ENCODE measurements around the gene JUP.

DNA sequence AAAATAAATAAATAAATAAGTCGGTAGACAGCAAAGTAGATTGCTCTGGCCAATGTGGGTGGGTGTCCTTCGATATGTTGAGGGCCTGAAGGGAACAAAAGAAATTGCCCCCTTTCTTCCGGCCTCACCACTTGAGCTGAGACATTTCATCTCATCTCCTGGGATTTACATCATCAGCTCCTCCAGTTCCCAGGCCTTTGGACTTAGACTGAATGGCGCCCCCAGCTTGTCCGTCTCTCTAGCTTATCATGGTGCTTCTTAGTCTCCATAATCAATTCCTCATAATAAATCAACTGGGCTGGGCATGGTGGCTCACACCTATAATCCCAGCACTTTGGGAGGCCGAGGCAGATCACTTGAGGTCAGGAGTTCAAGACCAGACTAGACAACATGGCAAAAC, 38.2 kb downstream of the JUP start:
- TF ChIP-seq TEAD4 (IDR thresholded peaks at IDR 0.05) (no peak), RAD21 (IDR thresholded peaks at IDR 0.05; ENCODE audit: low read depth) (no peak), TAF1 (IDR thresholded peaks at IDR 0.05; ENCODE audit: low read depth) (no peak), CEBPB (IDR thresholded peaks at IDR 0.05) (no peak), CREB1 (IDR thresholded peaks at IDR 0.05; ENCODE audit: low read depth) (no peak), EGR1 (IDR thresholded peaks at IDR 0.05) (no peak), ZBTB7A (IDR thresholded peaks at IDR 0.05; ENCODE audit: low read depth) (no peak)
- TF ChIP-seq, protein P1, sequence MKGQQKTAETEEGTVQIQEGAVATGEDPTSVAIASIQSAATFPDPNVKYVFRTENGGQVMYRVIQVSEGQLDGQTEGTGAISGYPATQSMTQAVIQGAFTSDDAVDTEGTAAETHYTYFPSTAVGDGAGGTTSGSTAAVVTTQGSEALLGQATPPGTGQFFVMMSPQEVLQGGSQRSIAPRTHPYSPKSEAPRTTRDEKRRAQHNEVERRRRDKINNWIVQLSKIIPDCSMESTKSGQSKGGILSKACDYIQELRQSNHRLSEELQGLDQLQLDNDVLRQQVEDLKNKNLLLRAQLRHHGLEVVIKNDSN (IDR thresholded peaks at IDR 0.05): no peak
